Natural killer cell (primary cell): ENCODE measurements around the gene DUSP1. TPM values are rescaled to one million over a fixed set of nuclear protein-coding genes. Genes with fewer than 3 reads are reported as not detected.

Experiments used
- ATAC-seq, 3 donors: fragments of 150-1000 bp in 2 of 3; fragments of 200-7000 bp in 1 of 3; cut with Tn5 transposase; 1 replicate in 1 of 3; 2 replicates in 2 of 3; pipeline ENCODE4 v1.10.0; 2021; ENCODE audit warnings: mild to moderate bottlenecking in 2 of 3, moderate library complexity in 2 of 3
- DNase-seq, 2 donors: peaks; one replicate each; pipeline versions ENCODE4 v3.0.0 to v3.0.0-alpha.2; 2013 to 2021; ENCODE audit warnings: mixed read lengths in 1 of 2
- H3K27ac ChIP-seq: one replicate; pipeline ENCODE4 v1.5.1; 2013; ENCODE audit warnings: mild to moderate bottlenecking, low read length
- H3K27me3 ChIP-seq: one replicate; pipeline ENCODE4 v1.6.1; 2013; ENCODE audit warnings: low read length; ENCODE audit not compliant: control insufficient read depth, insufficient read depth
- H3K36me3 ChIP-seq: one replicate; pipeline ENCODE4 v1.6.1; 2013; ENCODE audit warnings: low read length; ENCODE audit not compliant: control insufficient read depth, insufficient read depth
- H3K4me1 ChIP-seq: one replicate; pipeline ENCODE4 v1.6.1; 2013; ENCODE audit warnings: low read length; ENCODE audit not compliant: control insufficient read depth, insufficient read depth
- H3K4me3 ChIP-seq: one replicate; pipeline ENCODE4 v1.5.1; 2013; ENCODE audit warnings: low read length
- H3K9me3 ChIP-seq: one replicate; pipeline ENCODE4 v1.6.1; 2013; ENCODE audit warnings: low read length; ENCODE audit not compliant: control insufficient read depth, insufficient read depth
- H3K27ac Mint-ChIP-seq, 2 donors: one replicate each; pipeline ENCODE4 v1.8.0; 2022; ENCODE audit warnings: mild to moderate bottlenecking in 2 of 2, mixed read lengths in 2 of 2, moderate library complexity in 1 of 2
- H3K27me3 Mint-ChIP-seq, 2 donors: one replicate each; pipeline ENCODE4 v1.8.0; 2022; ENCODE audit warnings: low read depth in 2 of 2, mixed read lengths in 2 of 2
- H3K36me3 Mint-ChIP-seq: one replicate; pipeline ENCODE4 v1.8.0; 2022; ENCODE audit warnings: mixed read lengths
- H3K4me1 Mint-ChIP-seq, 2 donors: one replicate each; pipeline ENCODE4 v1.8.0; 2022; ENCODE audit warnings: mixed read lengths in 2 of 2
- H3K4me3 Mint-ChIP-seq: one replicate; pipeline ENCODE4 v1.8.0; 2022; ENCODE audit warnings: mild to moderate bottlenecking, moderate library complexity, mixed read lengths
- H3K9me3 Mint-ChIP-seq, 2 donors: one replicate each; pipeline ENCODE4 v1.8.0; 2022; ENCODE audit warnings: mixed read lengths in 2 of 2
- WGBS: methylation state at CpG from one replicate; pipeline ENCODE4 v1.1.7; 2013; ENCODE audit warnings: missing lambda C conversion rate; ENCODE audit not compliant: insufficient coverage; 5-methylcytosine and 5-hydroxymethylcytosine counted together
- intact Hi-C: fragments of 100-400 bp; cut with micrococcal nuclease; formaldehyde crosslinking; loops from one replicate; pipeline ENCODE4 v1.14.2; 2022
- total RNA-seq, 4 donors: library from RNA; stranded (reverse); fragments of 120-200 nt in 1 of 4; gene quantifications; one replicate each; pipeline versions ENCODE4 v1.2.3 to v1.2.4, GENCODE V29; 2013 to 2022
- TF ChIP-seq, protein P1 (sequence below): fragments of 200-600 bp; IDR thresholded peaks from one replicate; pipeline ENCODE4 v1.8.0; 2022; ENCODE audit warnings: antibody characterized with exemption

The DUSP1 gene
- total RNA-seq, 3 donors from 2014 or later (not counting 1 experiment from before 2014, with no cell fraction given): 1,579 to 2,725 (median 2,168) TPM

DNA sequence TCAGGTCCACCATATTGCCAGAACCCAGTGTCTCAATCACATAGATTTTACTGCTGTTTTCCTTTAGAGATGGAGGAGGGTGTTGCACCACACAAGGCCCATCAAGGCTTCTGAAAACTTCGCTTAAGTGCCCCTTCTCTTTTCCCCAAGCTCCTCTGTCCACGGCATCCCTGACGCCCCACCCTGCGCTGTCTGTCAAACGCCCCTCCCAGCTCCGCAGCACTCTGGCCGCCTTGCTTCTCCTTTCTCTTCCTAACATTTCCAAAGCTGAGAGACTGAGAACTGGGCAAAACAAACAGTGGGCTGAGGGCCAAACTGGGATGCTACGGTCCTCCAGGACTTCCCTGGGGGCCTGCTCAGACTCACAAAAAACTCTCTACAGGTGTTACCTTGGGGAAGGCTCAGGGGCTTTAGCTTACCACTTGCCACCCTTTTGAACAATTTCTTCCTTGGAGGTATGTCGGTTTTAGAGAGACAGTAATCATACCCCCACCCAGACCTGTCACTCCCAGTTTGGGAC lies 34.8 kb upstream of the DUSP1 start:
- Histone ChIP-seq H3K27me3 (no peaks in the 10 kb centered on the region), H3K36me3 (no peaks in the 10 kb centered on the region), H3K27ac (peak overlapping the region; percentile 51), H3K4me1 (peaks cover 21% of the 10 kb centered on the region), H3K9me3 (no peaks in the 10 kb centered on the region), H3K4me3 (no peak overlapping the region)
- intact Hi-C loops: loop anchor here (2.0 to 5.0 kb wide), 2 partner anchors 29 to 47 kb away; partner anchors contain the start of gene ERGIC1
- peaks cover 9 to 25% of the 10 kb centered on the region in 2 donors for H3K4me1 Mint-ChIP-seq
- no peaks in the 10 kb centered on the region for H3K9me3 Mint-ChIP-seq
- DNase-seq (no peak), ATAC-seq (no peak)
- H3K27me3 Mint-ChIP-seq: no peaks in the 10 kb centered on the region
- TF ChIP-seq, protein P1, sequence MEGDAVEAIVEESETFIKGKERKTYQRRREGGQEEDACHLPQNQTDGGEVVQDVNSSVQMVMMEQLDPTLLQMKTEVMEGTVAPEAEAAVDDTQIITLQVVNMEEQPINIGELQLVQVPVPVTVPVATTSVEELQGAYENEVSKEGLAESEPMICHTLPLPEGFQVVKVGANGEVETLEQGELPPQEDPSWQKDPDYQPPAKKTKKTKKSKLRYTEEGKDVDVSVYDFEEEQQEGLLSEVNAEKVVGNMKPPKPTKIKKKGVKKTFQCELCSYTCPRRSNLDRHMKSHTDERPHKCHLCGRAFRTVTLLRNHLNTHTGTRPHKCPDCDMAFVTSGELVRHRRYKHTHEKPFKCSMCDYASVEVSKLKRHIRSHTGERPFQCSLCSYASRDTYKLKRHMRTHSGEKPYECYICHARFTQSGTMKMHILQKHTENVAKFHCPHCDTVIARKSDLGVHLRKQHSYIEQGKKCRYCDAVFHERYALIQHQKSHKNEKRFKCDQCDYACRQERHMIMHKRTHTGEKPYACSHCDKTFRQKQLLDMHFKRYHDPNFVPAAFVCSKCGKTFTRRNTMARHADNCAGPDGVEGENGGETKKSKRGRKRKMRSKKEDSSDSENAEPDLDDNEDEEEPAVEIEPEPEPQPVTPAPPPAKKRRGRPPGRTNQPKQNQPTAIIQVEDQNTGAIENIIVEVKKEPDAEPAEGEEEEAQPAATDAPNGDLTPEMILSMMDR: no peak
- H3K4me3 Mint-ChIP-seq: no peak overlapping the region
- WGBS: 96% methylated on average over 9 of the region's 9 CpGs
- peak overlapping the region; percentile 81 to 93 for H3K27ac Mint-ChIP-seq
- no peaks in the 10 kb centered on the region for H3K36me3 Mint-ChIP-seq

DNA sequence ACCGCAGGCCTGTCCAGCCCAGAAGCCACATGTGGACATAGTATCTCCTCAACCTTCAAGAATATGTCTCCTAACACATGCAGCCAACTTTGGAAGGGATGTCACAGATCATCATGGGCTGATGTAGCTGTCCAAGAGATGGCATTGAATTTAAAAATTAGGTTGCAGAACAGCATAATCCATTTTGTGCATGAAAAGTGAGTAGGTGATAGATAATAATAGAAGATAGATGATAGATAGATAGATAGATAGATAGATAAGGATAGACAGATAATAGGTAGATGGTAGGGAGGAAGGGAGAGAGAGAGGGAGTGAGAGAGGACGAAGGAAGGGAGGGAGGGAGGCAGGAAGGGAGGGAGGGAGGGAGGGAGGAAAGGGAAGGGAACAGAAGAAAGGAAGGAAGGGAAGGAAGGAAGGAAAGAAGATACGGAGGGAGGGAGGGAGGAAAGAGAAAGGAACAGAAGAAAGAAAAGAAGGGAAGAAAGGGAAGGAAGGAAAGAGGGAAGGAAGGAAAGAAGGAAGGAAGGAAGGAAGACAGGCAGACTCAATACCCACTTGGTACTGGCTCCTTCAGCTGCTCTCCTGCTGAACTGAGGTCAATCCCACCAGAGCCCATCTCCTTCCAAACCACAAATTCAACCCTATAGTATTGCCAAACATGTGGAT lies 34.2 kb upstream of the DUSP1 start:
- no peaks in the 10 kb centered on the region for H3K36me3 Mint-ChIP-seq
- 87% methylated on average over 3 of the region's 3 CpGs for WGBS
- Histone ChIP-seq H3K4me3 (no peak overlapping the region), H3K9me3 (no peaks in the 10 kb centered on the region), H3K27ac (no peak overlapping the region), H3K36me3 (no peaks in the 10 kb centered on the region), H3K4me1 (peaks cover 21% of the 10 kb centered on the region), H3K27me3 (no peaks in the 10 kb centered on the region)
- H3K9me3 Mint-ChIP-seq: no peaks in the 10 kb centered on the region
- H3K4me3 Mint-ChIP-seq: no peak overlapping the region
- intact Hi-C loops: loop anchor here (5.0 kb wide), 1 partner anchor 47 kb away; no protein-coding TSS in a partner anchor
- ATAC-seq (no peak), DNase-seq (no peak)
- TF ChIP-seq, protein P1: no peak
- H3K27me3 Mint-ChIP-seq: no peaks in the 10 kb centered on the region
- H3K27ac Mint-ChIP-seq: peak overlapping the region; percentile 16 to 81
- peaks cover 9 to 25% of the 10 kb centered on the region in 2 donors for H3K4me1 Mint-ChIP-seq

DNA sequence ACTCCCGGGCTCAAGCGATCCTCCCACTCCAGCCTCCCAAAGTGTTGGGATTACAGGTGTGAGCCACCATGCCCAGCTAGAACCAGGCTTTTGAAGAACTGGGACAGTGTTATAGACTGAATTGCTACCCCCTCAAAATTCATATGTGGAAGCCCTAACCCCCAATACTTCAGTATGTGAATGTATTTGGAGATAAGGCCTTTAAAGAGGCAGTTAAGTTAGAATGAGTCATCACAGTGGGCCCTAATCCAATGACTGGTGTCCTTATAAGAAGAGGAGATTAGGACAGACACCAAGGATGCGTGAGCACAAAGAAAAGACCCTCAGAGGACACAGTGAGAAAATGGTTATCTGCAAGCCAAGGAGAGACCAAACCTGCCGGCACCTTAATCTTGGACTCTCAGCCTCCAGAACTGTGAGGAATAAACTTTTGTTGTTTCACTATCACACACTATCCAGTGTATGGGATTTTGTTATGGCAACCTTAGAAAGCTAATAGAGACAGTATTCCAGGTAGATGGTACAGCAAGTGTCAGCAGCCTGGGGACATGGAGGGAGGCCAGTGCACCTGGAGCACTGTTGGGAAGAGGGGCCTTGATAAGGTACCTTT lies 31.7 kb upstream of the DUSP1 start:
- no peaks in the 10 kb centered on the region for H3K36me3 ChIP-seq
- no peak overlapping the region for H3K27ac ChIP-seq
- TF ChIP-seq, protein P1: no peak
- H3K9me3 ChIP-seq: no peaks in the 10 kb centered on the region
- intact Hi-C loops: no loop called here
- WGBS: 95% methylated on average over 4 of the region's 4 CpGs
- DNase-seq (no peak), ATAC-seq (no peak)
- Mint-ChIP-seq H3K9me3 (no peaks in the 10 kb centered on the region), H3K27me3 (no peaks in the 10 kb centered on the region), H3K27ac (peak overlapping the region in 1 of 2 donors; percentile 56), H3K4me1 (peaks cover 9 to 27% of the 10 kb centered on the region in 2 donors), H3K4me3 (no peak overlapping the region), H3K36me3 (no peaks in the 10 kb centered on the region)
- H3K4me1 ChIP-seq: peaks cover 24% of the 10 kb centered on the region
- no peaks in the 10 kb centered on the region for H3K27me3 ChIP-seq
- H3K4me3 ChIP-seq: no peak overlapping the region
